WTC11 (cell line): ENCODE measurements around the gene EPN3. TPM values are rescaled to one million over a fixed set of nuclear protein-coding genes. Genes with fewer than 3 reads are reported as not detected.
A peak's percentile ranks its signal among the peaks of the same experiment; 100 is the strongest.

ENCODE experiments used
- ATAC-seq: fragments of 200-7000 bp; cut with Tn5 transposase; 2 replicates; pipeline ENCODE4 v1.10.0; 2021; ENCODE audit warnings: mild to moderate bottlenecking, moderate library complexity
- CTCF ChIA-PET: fragments of 300-600 bp; sonication (Branson Sonifier 250); formaldehyde crosslinking; loops from one replicate; lab custom pipeline; 2021; ENCODE audit warnings: antibody characterized with exemption; lab: Charles Lee
- POLR2A ChIA-PET: fragments of 350-600 bp; sonication (Branson Sonifier 250); formaldehyde crosslinking; loops from one replicate; lab custom pipeline; 2021; ENCODE audit warnings: antibody characterized with exemption; lab: Charles Lee
- DNase-seq: peaks from one replicate; pipeline ENCODE4 v3.0.0; 2021; ENCODE audit warnings: low spot score
- H3K27ac Mint-ChIP-seq: 2 replicates; pipeline ENCODE4 v1.8.0; 2021; ENCODE audit warnings: mixed read lengths
- H3K27me3 Mint-ChIP-seq: 2 replicates; pipeline ENCODE4 v1.8.0; 2021; ENCODE audit warnings: low read depth, mild to moderate bottlenecking, moderate library complexity, mixed read lengths
- H3K36me3 Mint-ChIP-seq: 2 replicates; pipeline ENCODE4 v1.8.0; 2021; ENCODE audit warnings: mixed read lengths
- H3K4me1 Mint-ChIP-seq: 2 replicates; pipeline ENCODE4 v1.8.0; 2022; ENCODE audit warnings: mixed read lengths
- H3K4me3 Mint-ChIP-seq: 2 replicates; pipeline ENCODE4 v1.8.0; 2021; ENCODE audit warnings: mild to moderate bottlenecking, moderate library complexity, mixed read lengths
- H3K9me3 Mint-ChIP-seq: 2 replicates; pipeline ENCODE4 v1.8.0; 2021; ENCODE audit warnings: mixed read lengths
- ATF2 ChIP-seq: sonication (generic); formaldehyde crosslinking; IDR thresholded peaks from 2 replicates; pipeline ENCODE4 v1.8.1; 2022; ENCODE audit warnings: low read depth, missing genetic modification reagents, borderline replicate concordance
- ATF6 ChIP-seq: sonication (generic); formaldehyde crosslinking; IDR thresholded peaks from 2 replicates; pipeline ENCODE4 v1.8.1; 2023; ENCODE audit warnings: mild to moderate bottlenecking, missing genetic modification reagents
- CTCF ChIP-seq: fragments of 200-600 bp; IDR thresholded peaks from 2 replicates; pipeline ENCODE4 v1.8.0; 2022; ENCODE audit warnings: antibody characterized with exemption
- E2F5 ChIP-seq: sonication (generic); formaldehyde crosslinking; IDR thresholded peaks from 2 replicates; pipeline ENCODE4 v1.8.1; 2022; ENCODE audit warnings: mild to moderate bottlenecking, moderate library complexity, missing genetic modification reagents
- ELF4 ChIP-seq: sonication (generic); formaldehyde crosslinking; IDR thresholded peaks from 2 replicates; pipeline ENCODE4 v1.8.1; 2022; ENCODE audit warnings: low read depth, mild to moderate bottlenecking, moderate library complexity, missing genetic modification reagents
- ERG ChIP-seq: fragments of 250-450 bp; sonication (Bioruptor Pico); IDR thresholded peaks from 2 replicates; pipeline ENCODE4 v1.8.0; 2021; ENCODE audit warnings: mild to moderate bottlenecking
- FOXK1 ChIP-seq: sonication (generic); formaldehyde crosslinking; IDR thresholded peaks from 2 replicates; pipeline ENCODE4 v1.8.0; 2022; ENCODE audit warnings: mild to moderate bottlenecking, moderate library complexity, missing genetic modification reagents
- FOXP4 ChIP-seq: sonication (generic); formaldehyde crosslinking; IDR thresholded peaks from 2 replicates; pipeline ENCODE4 v1.8.0; 2022; ENCODE audit warnings: mild to moderate bottlenecking, missing genetic modification reagents
- GRHL2 ChIP-seq: fragments of 250-450 bp; sonication (Bioruptor Pico); IDR thresholded peaks from 2 replicates; pipeline ENCODE4 v1.8.0; 2022; ENCODE audit warnings: mild to moderate bottlenecking, moderate library complexity; ENCODE audit not compliant: insufficient replicate concordance, severe bottlenecking
- KAT7 ChIP-seq: sonication (generic); formaldehyde crosslinking; IDR thresholded peaks from 2 replicates; pipeline ENCODE4 v1.8.1; 2023; ENCODE audit warnings: missing genetic modification reagents, mild to moderate bottlenecking, borderline replicate concordance
- MLX ChIP-seq: sonication (generic); formaldehyde crosslinking; IDR thresholded peaks from 2 replicates; pipeline ENCODE4 v1.8.1; 2023; ENCODE audit warnings: mild to moderate bottlenecking, missing genetic modification reagents, moderate library complexity
- MXD4 ChIP-seq: fragments of 250-450 bp; sonication (Bioruptor Pico); IDR thresholded peaks from 2 replicates; pipeline ENCODE4 v1.8.0; 2021; ENCODE audit warnings: mild to moderate bottlenecking, moderate library complexity, borderline replicate concordance
- RELA ChIP-seq: sonication (generic); formaldehyde crosslinking; IDR thresholded peaks from 2 replicates; pipeline ENCODE4 v1.8.1; 2022; ENCODE audit warnings: missing genetic modification reagents, mild to moderate bottlenecking, borderline replicate concordance
- USF2 ChIP-seq: sonication (generic); formaldehyde crosslinking; IDR thresholded peaks from 2 replicates; pipeline ENCODE4 v1.8.1; 2023; ENCODE audit warnings: mild to moderate bottlenecking, missing genetic modification reagents, moderate library complexity
- ZBTB43 ChIP-seq: sonication (generic); formaldehyde crosslinking; IDR thresholded peaks from 2 replicates; pipeline ENCODE4 v1.8.1; 2023; ENCODE audit warnings: mild to moderate bottlenecking, missing genetic modification reagents
- ZNF121 ChIP-seq: sonication (generic); formaldehyde crosslinking; IDR thresholded peaks from 2 replicates; pipeline ENCODE4 v1.8.0; 2023; ENCODE audit warnings: missing genetic modification reagents
- ZNF263 ChIP-seq: sonication (generic); formaldehyde crosslinking; IDR thresholded peaks from 2 replicates; pipeline ENCODE4 v1.8.1; 2022; ENCODE audit warnings: low read depth, mild to moderate bottlenecking, moderate library complexity, missing genetic modification reagents
- ZNF396 ChIP-seq: fragments of 250-450 bp; sonication (Bioruptor Pico); IDR thresholded peaks from 2 replicates; pipeline ENCODE4 v1.8.0; 2021; ENCODE audit warnings: mild to moderate bottlenecking, moderate library complexity, borderline replicate concordance
- ZNF425 ChIP-seq: fragments of 250-450 bp; sonication (Bioruptor Pico); conservative IDR thresholded peaks from 2 replicates; pipeline ENCODE4 v1.9.0; 2021; ENCODE audit warnings: mild to moderate bottlenecking
- total RNA-seq: library from RNA; stranded (reverse); gene quantifications from 3 replicates; pipeline ENCODE4 v1.2.3, GENCODE V29; 2021

The EPN3 gene
- total RNA-seq, 1 experiment from 2014 or later = 8.8 TPM

- TF ChIP-seq ATF2 (CRISPR knock-in tag) = no peak
- TF ChIP-seq ERG (CRISPR knock-in tag) = no peak
- TF ChIP-seq MLX (CRISPR knock-in tag) = no peak
- TF ChIP-seq ZBTB43 (CRISPR knock-in tag) = no peak
- no peak for TF ChIP-seq ZNF263 (CRISPR knock-in tag)
- no peak for TF ChIP-seq ZNF396 (CRISPR knock-in tag)
- TF ChIP-seq CTCF = no peak
- TF ChIP-seq ZNF425 (CRISPR knock-in tag) = no peak
- TF ChIP-seq USF2 (CRISPR knock-in tag) = no peak
- no peak for TF ChIP-seq ATF6
- no peak for TF ChIP-seq GRHL2 (CRISPR knock-in tag)
- TF ChIP-seq, all 79 proteins: peak for 0
Measured at GRCh38 chr17:50582741-50583140, 50.2 kb downstream of the EPN3 start (continued).

- H3K4me3 Mint-ChIP-seq = no peak overlapping the region
- H3K27ac Mint-ChIP-seq = peak overlapping the region; percentile 27; the same call in 1 of the 2 replicates
- H3K4me1 Mint-ChIP-seq = peaks cover 23% of the 10 kb centered on the region
- no peaks in the 10 kb centered on the region for H3K9me3 Mint-ChIP-seq
- no peaks in the 10 kb centered on the region for H3K27me3 Mint-ChIP-seq
- DNase-seq = no peak
- ChIA-PET POLR2A (interaction anchor here (0.6 kb wide), 1 partner anchor 60 kb away, joined by 9 read pairs; no protein-coding TSS in a partner anchor), CTCF (interaction anchor here (0.6 to 5.0 kb wide), 5 partner anchors 8 to 238 kb away, joined by 4 to 26 read pairs (median 6); partner anchors contain the start of gene XYLT2)
- ATAC-seq = peak; percentile 71
- H3K36me3 Mint-ChIP-seq = no peaks in the 10 kb centered on the region
- TF ChIP-seq FOXP4 (CRISPR knock-in tag) (no peak), E2F5 (CRISPR knock-in tag) (no peak), ELF4 (CRISPR knock-in tag) (no peak), ZNF121 (CRISPR knock-in tag) (no peak), MXD4 (no peak), FOXK1 (CRISPR knock-in tag) (no peak), ZBTB43 (CRISPR knock-in tag) (no peak), RELA (CRISPR knock-in tag) (no peak), KAT7 (CRISPR knock-in tag) (no peak)
Measured at GRCh38 chr17:50583641-50584040, 51.1 kb downstream of the EPN3 start.
